Psoas muscle (tissue), 8 donors: ENCODE results near the gene ABHD8. TPM values are rescaled to one million over a fixed set of nuclear protein-coding genes. Genes with fewer than 3 reads are reported as not detected.
A peak's percentile ranks its signal among the peaks of the same experiment; 100 is the strongest.

ENCODE experiments used
- ATAC-seq, 4 donors: fragments of 200-7000 bp; cut with Tn5 transposase; one replicate each; pipeline ENCODE4 v1.9.1; 2020; ENCODE audit warnings: moderate library complexity in 3 of 4, mild to moderate bottlenecking in 2 of 4
- DNase-seq, 2 donors: peaks; one replicate each; pipeline ENCODE4 v3.0.0-alpha.2; 2020
- H3K27ac ChIP-seq: fragments of 200-600 bp; one replicate; pipeline ENCODE4 v1.8.0; 2022
- H3K27me3 ChIP-seq, 3 donors: fragments of 200-600 bp in 1 of 3; one replicate each; pipeline versions ENCODE4 v1.6.1 to v1.8.0; 2013 to 2022; ENCODE audit warnings: low read length in 2 of 3, mild to moderate bottlenecking in 2 of 3, moderate library complexity in 1 of 3; ENCODE audit not compliant: insufficient read depth in 3 of 3
- H3K36me3 ChIP-seq, 2 donors: fragments of 200-600 bp in 1 of 2; one replicate each; pipeline versions ENCODE4 v1.6.1 to v1.8.0; 2013 to 2022; ENCODE audit warnings: low read depth in 1 of 2, mild to moderate bottlenecking in 1 of 2, moderate library complexity in 1 of 2; ENCODE audit not compliant: insufficient read depth in 1 of 2
- H3K4me1 ChIP-seq: fragments of 200-600 bp; one replicate; pipeline ENCODE4 v1.8.0; 2022
- H3K4me3 ChIP-seq: fragments of 200-600 bp; one replicate; pipeline ENCODE4 v1.8.0; 2022; ENCODE audit warnings: mild to moderate bottlenecking
- H3K9me3 ChIP-seq: fragments of 200-600 bp; one replicate; pipeline ENCODE4 v1.8.0; 2022
- WGBS, 3 donors: extraction: QIAGEN DNeasy Blood & Tissue Kit; methylation state at CpG; one replicate each; pipeline versions ENCODE4 v1.1.6 to v1.1.7; 2013; 5-methylcytosine and 5-hydroxymethylcytosine counted together
- intact Hi-C, 2 donors: fragments of 100-400 bp; cut with DNase I; formaldehyde crosslinking; loops; one replicate each; pipeline versions ENCODE4 v1.11.0 to v1.14.2; 2022
- polyA plus RNA-seq, 3 donors: library from polyadenylated mRNA; stranded (reverse); fragments of 200-250 nt; gene quantifications; one replicate each; pipeline ENCODE4 v1.2.3, GENCODE V29; 2013
- total RNA-seq, 4 donors: library from RNA; stranded (reverse); fragmentation: NEBNext Ultra II Directional in 2 of 4; extraction: Animal tissue kit (Norgen Biotek cat#: 25700) in 2 of 4; gene quantifications; one replicate each; pipeline versions ENCODE4 v1.2.1 to v1.2.4, GENCODE V29; 2021 to 2023
- TF ChIP-seq, protein P1 (sequence below): fragments of 200-600 bp; IDR thresholded peaks from one replicate; pipeline ENCODE4 v1.8.0; 2022; ENCODE audit warnings: antibody characterized with exemption
- donor health status: healthy with polysubstance abuse.
- donor health status: DM: no; HTN: no; CAD: no; lungs with moderate emphysema.
- donor health status: Bipolar disorder and iron deficiency.
- donor health status: healthy.
- donor health status: DM: yes; HTN: yes; CAD: no.
- donor health status: DM: no; HTN: no; CAD: no.
- donor health status: DM: no; HTN: no; CAD: no.
- donor health status: DM: yes; HTN: yes; CAD: no.

The ABHD8 gene
- total and polyA plus RNA-seq, 7 donors = 6.1 to 26.8 (median 12.3) TPM

DNA sequence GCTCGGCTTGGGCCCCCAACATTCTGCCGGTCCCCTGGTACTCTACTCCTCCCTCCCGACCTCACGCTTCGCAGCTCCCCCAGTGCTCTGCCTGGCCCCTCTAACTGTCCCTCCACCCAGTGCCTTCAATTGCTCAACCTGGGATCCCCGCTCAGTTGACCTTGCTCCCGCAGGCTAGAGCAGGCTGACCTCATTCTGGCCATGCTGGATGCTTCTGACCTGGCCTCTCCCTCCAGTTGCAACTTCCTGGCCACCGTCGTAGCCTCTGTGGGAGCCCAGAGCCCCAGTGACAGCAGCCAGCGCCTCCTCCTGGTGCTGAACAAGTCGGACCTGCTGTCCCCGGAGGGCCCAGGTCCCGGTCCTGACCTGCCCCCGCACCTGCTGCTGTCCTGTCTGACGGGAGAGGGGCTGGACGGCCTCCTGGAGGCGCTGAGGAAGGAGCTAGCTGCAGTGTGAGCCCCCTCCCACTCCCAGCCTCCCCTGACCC lies 37.7 kb upstream of the ABHD8 start:
- WGBS, 3 donors = 61 to 67% (median 62%) methylated on average over 17 of the region's 17 CpGs
- Histone ChIP-seq H3K4me3 (no peak overlapping the region), H3K36me3 (peaks cover 0 to 28% of the 10 kb centered on the region in 2 donors), H3K27ac (no peak overlapping the region), H3K27me3 (no peaks in the 10 kb centered on the region), H3K4me1 (peaks cover 9% of the 10 kb centered on the region), H3K9me3 (no peaks in the 10 kb centered on the region)
- intact Hi-C loops = no loop called here
- TF ChIP-seq, protein P1, sequence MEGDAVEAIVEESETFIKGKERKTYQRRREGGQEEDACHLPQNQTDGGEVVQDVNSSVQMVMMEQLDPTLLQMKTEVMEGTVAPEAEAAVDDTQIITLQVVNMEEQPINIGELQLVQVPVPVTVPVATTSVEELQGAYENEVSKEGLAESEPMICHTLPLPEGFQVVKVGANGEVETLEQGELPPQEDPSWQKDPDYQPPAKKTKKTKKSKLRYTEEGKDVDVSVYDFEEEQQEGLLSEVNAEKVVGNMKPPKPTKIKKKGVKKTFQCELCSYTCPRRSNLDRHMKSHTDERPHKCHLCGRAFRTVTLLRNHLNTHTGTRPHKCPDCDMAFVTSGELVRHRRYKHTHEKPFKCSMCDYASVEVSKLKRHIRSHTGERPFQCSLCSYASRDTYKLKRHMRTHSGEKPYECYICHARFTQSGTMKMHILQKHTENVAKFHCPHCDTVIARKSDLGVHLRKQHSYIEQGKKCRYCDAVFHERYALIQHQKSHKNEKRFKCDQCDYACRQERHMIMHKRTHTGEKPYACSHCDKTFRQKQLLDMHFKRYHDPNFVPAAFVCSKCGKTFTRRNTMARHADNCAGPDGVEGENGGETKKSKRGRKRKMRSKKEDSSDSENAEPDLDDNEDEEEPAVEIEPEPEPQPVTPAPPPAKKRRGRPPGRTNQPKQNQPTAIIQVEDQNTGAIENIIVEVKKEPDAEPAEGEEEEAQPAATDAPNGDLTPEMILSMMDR = no peak
- peak in 1 of 2 donors; percentile 43 for DNase-seq
- ATAC-seq = no peak

DNA sequence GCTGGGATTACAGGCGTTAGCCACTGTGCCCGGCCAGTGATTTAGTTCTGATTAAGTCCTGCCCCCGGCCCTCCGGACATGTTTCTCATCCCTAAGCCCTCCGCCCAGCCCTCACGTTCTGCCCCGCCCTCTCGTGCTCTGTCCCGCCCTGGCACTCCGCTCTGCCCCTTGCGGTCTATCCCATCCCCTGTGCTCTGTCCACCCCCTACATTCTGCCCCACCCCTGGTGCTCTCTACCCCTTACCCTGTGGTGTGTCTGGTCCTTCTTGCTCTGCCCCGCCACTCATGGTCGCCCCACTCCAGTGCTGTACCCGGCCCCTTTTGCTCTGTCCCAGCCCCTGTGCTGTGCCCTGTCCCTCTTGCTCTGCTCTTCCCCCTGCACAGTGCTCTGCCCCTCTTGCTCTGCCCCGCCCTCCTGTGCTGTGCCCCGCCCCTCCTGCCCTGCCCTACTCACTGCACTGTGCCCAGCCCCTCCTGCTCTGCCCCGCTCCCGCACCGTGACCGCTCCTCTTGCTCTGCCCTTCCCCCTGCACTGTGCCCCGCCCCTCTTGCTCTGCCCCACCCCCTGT lies 37.2 kb upstream of the ABHD8 start:
- Histone ChIP-seq H3K27ac (no peak overlapping the region), H3K27me3 (no peaks in the 10 kb centered on the region), H3K4me3 (no peak overlapping the region), H3K36me3 (peaks cover 0 to 28% of the 10 kb centered on the region in 2 donors), H3K9me3 (no peaks in the 10 kb centered on the region), H3K4me1 (peaks cover 14% of the 10 kb centered on the region)
- DNase-seq (peak in 1 of 2 donors; percentile 61), ATAC-seq (no peak)
- TF ChIP-seq, protein P1 = no peak
- intact Hi-C loops = no loop called here
- WGBS, 3 donors = 73 to 87% (median 77%) methylated on average over 20 to 21 of the region's 21 CpGs

DNA sequence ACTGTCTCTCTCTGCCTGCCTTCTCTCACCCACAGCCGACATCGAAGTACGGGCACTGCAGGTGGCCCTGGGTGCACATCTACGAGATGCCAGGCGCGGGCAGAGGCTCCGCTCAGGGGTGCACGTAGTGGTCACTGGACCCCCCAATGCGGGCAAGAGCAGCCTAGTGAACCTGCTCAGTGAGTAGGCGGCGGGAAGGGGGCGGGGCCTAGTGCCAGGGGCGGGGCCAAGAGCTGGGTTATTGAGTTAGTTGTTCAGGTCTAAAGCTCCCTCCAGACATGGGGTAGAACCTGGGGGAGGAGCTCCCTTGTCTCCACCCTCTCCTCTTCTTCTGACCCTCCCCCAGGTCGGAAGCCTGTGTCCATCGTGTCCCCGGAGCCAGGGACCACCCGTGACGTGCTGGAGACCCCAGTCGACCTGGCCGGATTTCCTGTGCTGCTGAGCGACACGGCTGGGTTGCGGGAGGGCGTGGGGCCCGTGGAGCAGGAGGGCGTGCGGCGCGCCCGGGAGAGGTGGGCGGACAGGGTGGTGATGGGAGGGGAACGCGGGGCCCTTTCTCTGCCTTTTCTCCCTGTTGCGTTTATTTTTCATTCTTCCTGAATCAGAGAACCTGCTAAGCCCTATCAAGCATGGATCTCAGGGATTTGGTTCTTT lies 36.0 kb upstream of the ABHD8 start:
- Histone ChIP-seq H3K4me1 (peaks cover 19% of the 10 kb centered on the region), H3K36me3 (peaks cover 0 to 28% of the 10 kb centered on the region in 2 donors), H3K9me3 (no peaks in the 10 kb centered on the region), H3K27ac (no peak overlapping the region), H3K27me3 (no peaks in the 10 kb centered on the region), H3K4me3 (peak overlapping the region; percentile 11)
- intact Hi-C loops = no loop called here
- DNase-seq (no peak), ATAC-seq (no peak)
- 89 to 93% (median 89%) methylated on average over 33 to 34 of the region's 34 CpGs for WGBS, 3 donors
- TF ChIP-seq, protein P1 = no peak

DNA sequence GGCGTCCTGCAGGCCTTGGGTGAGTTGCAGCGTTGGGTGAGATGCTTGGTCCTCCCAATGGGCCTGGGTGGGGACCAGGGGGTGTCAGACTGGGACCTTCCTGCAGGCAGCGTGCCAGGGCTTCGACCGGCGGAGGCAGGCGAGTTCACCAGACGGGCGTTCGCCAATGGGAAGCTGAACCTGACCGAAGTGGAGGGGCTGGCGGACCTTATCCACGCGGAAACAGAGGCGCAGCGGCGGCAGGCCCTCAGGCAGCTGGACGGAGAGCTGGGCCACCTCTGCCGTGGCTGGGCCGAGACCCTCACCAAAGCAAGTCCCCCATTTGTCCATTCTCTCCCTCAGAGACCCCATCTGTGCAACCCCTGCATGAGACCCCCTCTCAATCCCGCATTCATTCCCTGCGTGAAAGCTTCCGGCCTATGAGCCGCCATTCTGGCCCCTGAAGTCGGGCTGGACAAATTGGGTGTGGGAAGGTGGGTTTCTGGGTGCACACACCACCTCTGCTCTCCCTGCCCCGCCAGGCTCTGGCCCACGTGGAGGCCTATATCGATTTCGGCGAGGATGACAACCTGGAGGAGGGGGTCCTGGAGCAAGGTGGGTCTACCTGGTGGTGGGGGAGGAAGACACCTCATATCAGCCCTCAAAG lies 35.3 kb upstream of the ABHD8 start:
- TF ChIP-seq, protein P1 = no peak
- DNase-seq (no peak), ATAC-seq (no peak)
- peaks cover 23% of the 10 kb centered on the region for H3K4me1 ChIP-seq
- 88 to 89% (median 88%) methylated on average over 23 to 30 of the region's 30 CpGs for WGBS, 3 donors
- peaks cover 0 to 24% of the 10 kb centered on the region in 2 donors for H3K36me3 ChIP-seq
- no peaks in the 10 kb centered on the region for H3K9me3 ChIP-seq
- intact Hi-C loops = no loop called here
- H3K27ac ChIP-seq = no peak overlapping the region
- H3K27me3 ChIP-seq = no peaks in the 10 kb centered on the region
- H3K4me3 ChIP-seq = peak overlapping the region; percentile 75
